Immature natural killer cell (primary cell): ENCODE data around the gene DYNLRB1. TPM values are rescaled to one million over a fixed set of nuclear protein-coding genes. Genes with fewer than 3 reads are reported as not detected.
"Not testable (repeated sequence)": the region's sequence is repeated elsewhere in the genome, so short reads cannot be mapped to it uniquely, and the experiment has no call there.

Source experiments
- DNase-seq, 3 donors: peaks; one replicate each; pipeline ENCODE4 v3.0.0; 2022; ENCODE audit warnings: mixed read lengths in 1 of 3
- H3K27ac Mint-ChIP-seq, 6 donors: one replicate each; pipeline ENCODE4 v1.8.0; 2020; ENCODE audit warnings: mixed read lengths in 6 of 6, mild to moderate bottlenecking in 5 of 6, inconsistent platforms in 4 of 6, moderate library complexity in 3 of 6
- H3K27me3 Mint-ChIP-seq, 3 donors: one replicate each; pipeline ENCODE4 v1.8.0; 2020 to 2021; ENCODE audit warnings: low read depth in 3 of 3, mild to moderate bottlenecking in 3 of 3, mixed read lengths in 3 of 3, moderate library complexity in 3 of 3, inconsistent platforms in 1 of 3
- H3K36me3 Mint-ChIP-seq, 3 donors: one replicate each; pipeline ENCODE4 v1.8.0; 2020; ENCODE audit warnings: mixed read lengths in 3 of 3, inconsistent platforms in 2 of 3, mild to moderate bottlenecking in 2 of 3
- H3K4me1 Mint-ChIP-seq, 2 donors: one replicate each; pipeline ENCODE4 v1.8.0; 2020; ENCODE audit warnings: inconsistent platforms in 2 of 2, mild to moderate bottlenecking in 2 of 2, mixed read lengths in 2 of 2, moderate library complexity in 1 of 2
- H3K4me3 Mint-ChIP-seq, 5 donors: one replicate each; pipeline ENCODE4 v1.8.0; 2020; ENCODE audit warnings: mild to moderate bottlenecking in 5 of 5, mixed read lengths in 5 of 5, inconsistent platforms in 3 of 5, moderate library complexity in 3 of 5
- H3K9me3 Mint-ChIP-seq, 6 donors: one replicate each; pipeline ENCODE4 v1.8.0; 2020; ENCODE audit warnings: mild to moderate bottlenecking in 6 of 6, mixed read lengths in 6 of 6, inconsistent platforms in 4 of 6, moderate library complexity in 3 of 6
- polyA plus RNA-seq, 3 donors: library from polyadenylated mRNA; unstranded; fragments of 300-500 nt; fragmentation: Illumina TruSeq; gene quantifications; one replicate each; pipeline ENCODE4 v1.2.3, GENCODE V29; 2021

Gene DYNLRB1
- polyA plus RNA-seq, 3 donors from 2014 or later, result 238 to 307 (median 242) TPM

DNA sequence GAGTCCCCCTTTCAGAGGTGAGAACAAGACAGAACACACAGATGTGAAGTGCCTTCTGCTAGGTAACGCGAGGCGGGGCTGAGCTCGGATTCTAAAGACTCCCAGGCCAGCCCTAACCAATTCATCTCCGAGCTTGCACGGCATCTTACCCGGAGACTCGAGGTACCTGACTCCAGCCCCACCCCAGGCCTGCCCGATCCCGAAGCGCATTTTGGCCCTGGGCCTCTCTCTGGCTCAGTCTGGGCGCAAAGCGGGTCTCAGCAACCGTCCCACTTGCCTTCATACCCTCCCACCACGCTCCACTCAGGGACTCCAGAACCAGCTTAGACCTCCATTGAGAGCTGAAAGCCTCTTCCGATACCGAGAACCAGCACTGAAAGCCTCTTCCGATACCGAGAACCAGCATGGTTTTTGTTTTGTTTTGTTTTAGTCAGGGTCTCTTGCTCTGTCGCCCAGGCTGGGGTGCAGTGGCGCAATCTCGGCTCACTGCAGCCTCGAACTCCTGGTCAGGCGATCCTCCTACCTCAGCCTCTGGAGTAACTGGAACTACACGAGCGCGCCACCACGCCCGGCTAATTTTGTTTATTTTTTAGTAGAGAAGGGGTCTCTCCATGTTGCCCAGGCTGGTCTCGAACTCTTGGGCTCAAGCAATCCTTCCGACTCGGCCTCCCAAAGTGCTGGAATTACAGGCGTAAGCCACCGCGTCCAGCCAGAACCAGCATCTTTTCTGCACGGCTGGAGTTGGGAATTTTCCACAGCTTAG is 557 bp upstream of the DYNLRB1 start:
- Mint-ChIP-seq H3K27me3 (peaks cover 9 to 24% (median 18%) of the 10 kb centered on the region in 3 donors), H3K4me1 (peaks cover 39 to 79% of the 10 kb centered on the region in 2 donors), H3K36me3 (peaks cover 0 to 2% (median 0%) of the 10 kb centered on the region in 3 donors), H3K9me3 (peaks cover 0 to 2% (median 0%) of the 10 kb centered on the region in 6 donors), H3K27ac (peak overlapping the region; percentile 93 to 99 (median 96)), H3K4me3 (peak overlapping the region; percentile 96 to 99 (median 98))
- peak; percentile 32 to 52 (median 39) for DNase-seq

DNA sequence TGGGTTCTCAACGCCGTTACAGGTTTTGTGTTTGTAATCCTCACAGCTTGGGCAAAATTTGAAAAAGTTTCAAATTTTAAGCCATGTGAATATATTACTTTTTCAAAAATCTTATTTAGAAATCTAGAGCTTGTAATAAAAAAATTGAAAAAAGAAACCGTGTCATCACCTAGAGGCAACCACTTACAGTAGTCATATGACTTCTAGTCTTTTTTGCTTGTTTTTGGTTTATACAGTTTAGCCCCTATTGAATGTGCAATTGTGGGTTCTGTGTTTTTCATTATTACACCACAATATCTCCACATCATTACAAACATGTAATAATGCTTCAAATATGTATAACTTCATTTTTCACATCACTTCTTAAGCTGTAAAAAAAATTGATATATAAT is 888 bp downstream of the DYNLRB1 start:
- Mint-ChIP-seq H3K9me3 (peaks cover 0 to 2% (median 0%) of the 10 kb centered on the region in 6 donors), H3K4me3 (peak overlapping the region; percentile 96 to 99 (median 98)), H3K4me1 (peaks cover 43 to 86% of the 10 kb centered on the region in 2 donors), H3K27ac (peak overlapping the region; percentile 93 to 99 (median 96)), H3K36me3 (peaks cover 2 to 5% (median 2%) of the 10 kb centered on the region in 3 donors), H3K27me3 (peaks cover 9 to 24% (median 18%) of the 10 kb centered on the region in 3 donors)
- DNase-seq, result peak in 2 of 3 donors; percentile 21 to 25

- DNase-seq, H3K9me3 Mint-ChIP-seq, H3K36me3 Mint-ChIP-seq: not testable (repeated sequence)
- Mint-ChIP-seq H3K27ac (peak overlapping the region in 1 of 6 donors; percentile 67), H3K4me1 (peaks cover 50 to 87% of the 10 kb centered on the region in 2 donors), H3K4me3 (peak overlapping the region in 2 of 5 donors; percentile 35 to 63), H3K27me3 (peaks cover 9 to 20% (median 19%) of the 10 kb centered on the region in 3 donors)
These were observed 2.6 kb downstream of the DYNLRB1 start for GRCh38 chr20:34518863-34519262.

DNA sequence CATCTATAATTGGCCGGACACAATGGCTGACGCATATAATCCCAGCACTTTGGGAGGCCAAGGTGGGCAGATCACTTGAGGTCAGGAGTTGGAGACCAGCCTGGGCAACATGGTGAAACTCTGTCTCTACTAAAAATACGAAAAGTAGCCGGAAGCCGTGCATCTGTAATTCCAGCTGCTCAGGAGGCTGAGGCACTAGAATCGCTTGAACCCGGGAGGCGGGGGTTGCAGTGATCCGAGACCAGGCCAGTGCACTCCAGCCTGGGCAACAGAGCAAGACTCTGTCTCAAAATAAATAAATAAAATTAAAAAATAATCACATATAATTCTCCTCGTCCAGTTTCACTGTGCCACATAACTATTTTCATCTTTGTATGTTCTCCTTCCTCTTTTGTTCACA is 3.6 kb downstream of the DYNLRB1 start:
- not testable (repeated sequence) for H3K36me3 Mint-ChIP-seq, H3K4me3 Mint-ChIP-seq, H3K9me3 Mint-ChIP-seq, DNase-seq, H3K27ac Mint-ChIP-seq
- Mint-ChIP-seq H3K27me3 (peaks cover 9 to 19% (median 18%) of the 10 kb centered on the region in 3 donors), H3K4me1 (peaks cover 52 to 85% of the 10 kb centered on the region in 2 donors)

- Mint-ChIP-seq H3K9me3 (no peaks in the 10 kb centered on the region), H3K27ac (peak overlapping the region; percentile 5 to 67 (median 30)), H3K4me1 (peaks cover 29 to 63% of the 10 kb centered on the region in 2 donors), H3K36me3 (peaks cover 10 to 19% (median 15%) of the 10 kb centered on the region in 3 donors), H3K27me3 (peaks cover 0 to 3% (median 0%) of the 10 kb centered on the region in 3 donors), H3K4me3 (peak overlapping the region in 1 of 5 donors; percentile 30)
- peak; percentile 21 to 39 (median 36) for DNase-seq
These were observed 7.0 kb downstream of the DYNLRB1 start for GRCh38 chr20:34522969-34523871.

DNA sequence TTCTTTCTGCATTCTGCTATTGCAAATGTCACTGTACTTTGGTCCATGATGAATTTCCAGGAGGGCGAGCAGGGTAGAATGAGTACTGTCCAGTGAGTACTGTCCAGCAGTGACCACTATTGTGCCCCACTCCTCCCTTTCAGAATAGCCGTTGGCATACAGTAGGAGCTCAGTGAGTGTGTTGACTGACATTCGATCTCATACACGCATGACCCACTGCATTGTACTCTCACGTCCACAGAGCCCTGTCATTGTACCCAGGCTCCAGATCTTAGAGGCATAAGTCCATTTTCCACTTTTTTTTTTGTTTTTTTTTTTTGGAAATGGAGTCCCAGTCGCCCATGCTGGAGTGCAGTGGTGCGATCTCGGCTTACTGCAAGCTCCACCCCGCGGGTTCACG is 8.2 kb downstream of the DYNLRB1 start:
- H3K4me1 Mint-ChIP-seq, result peaks cover 36 to 63% of the 10 kb centered on the region in 2 donors
- peaks cover 0 to 2% (median 0%) of the 10 kb centered on the region in 3 donors for H3K27me3 Mint-ChIP-seq
- H3K4me3 Mint-ChIP-seq, result no peak overlapping the region
- peak overlapping the region in 2 of 6 donors; percentile 29 to 52 for H3K27ac Mint-ChIP-seq
- DNase-seq, result no peak
- H3K9me3 Mint-ChIP-seq, result no peaks in the 10 kb centered on the region
- H3K36me3 Mint-ChIP-seq, result peaks cover 10 to 29% (median 15%) of the 10 kb centered on the region in 3 donors

- H3K4me3 Mint-ChIP-seq, result no peak overlapping the region
- H3K27me3 Mint-ChIP-seq, result peaks cover 0 to 2% (median 0%) of the 10 kb centered on the region in 3 donors
- H3K27ac Mint-ChIP-seq, result no peak overlapping the region
- peaks cover 10 to 32% (median 20%) of the 10 kb centered on the region in 3 donors for H3K36me3 Mint-ChIP-seq
- H3K9me3 Mint-ChIP-seq, result no peaks in the 10 kb centered on the region
- peaks cover 43 to 63% of the 10 kb centered on the region in 2 donors for H3K4me1 Mint-ChIP-seq
- DNase-seq, result no peak
These were observed 9.1 kb downstream of the DYNLRB1 start for GRCh38 chr20:34525342-34525708.

GRCh38 chr20:34525709-34526416 is 9.6 kb downstream of the DYNLRB1 start:
- peaks cover 0 to 2% (median 0%) of the 10 kb centered on the region in 3 donors for H3K27me3 Mint-ChIP-seq
- H3K4me3 Mint-ChIP-seq, result no peak overlapping the region

DNA sequence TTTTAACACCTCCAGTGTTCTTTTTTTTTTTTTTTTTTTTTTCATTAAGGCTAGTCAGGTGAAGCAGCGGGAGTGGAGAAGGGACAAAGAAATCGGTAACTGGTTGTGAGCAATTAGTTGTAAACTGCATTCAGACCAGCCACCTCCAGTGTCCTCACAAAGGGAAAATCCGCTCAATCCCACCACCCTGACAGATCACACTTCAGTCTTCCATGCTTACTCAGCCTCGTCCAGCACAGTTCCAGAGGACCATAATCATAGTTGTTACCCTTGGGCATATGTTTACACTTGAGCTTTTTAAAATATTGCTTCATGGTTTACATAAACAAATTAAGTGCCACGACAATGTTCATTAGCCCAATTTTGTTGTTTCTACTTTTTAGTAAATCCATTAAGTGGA is 10.2 kb downstream of the DYNLRB1 start:
- H3K27ac Mint-ChIP-seq, result no peak overlapping the region
- H3K36me3 Mint-ChIP-seq, result peaks cover 10 to 32% (median 20%) of the 10 kb centered on the region in 3 donors
- H3K27me3 Mint-ChIP-seq, result peaks cover 0 to 2% (median 0%) of the 10 kb centered on the region in 3 donors
- H3K4me3 Mint-ChIP-seq, result no peak overlapping the region
- peaks cover 52 to 71% of the 10 kb centered on the region in 2 donors for H3K4me1 Mint-ChIP-seq
- DNase-seq, result no peak
- no peaks in the 10 kb centered on the region for H3K9me3 Mint-ChIP-seq

More at GRCh38 chr20:34525709-34526416, 9.6 kb downstream of the DYNLRB1 start:
- DNase-seq, result no peak
- peaks cover 10 to 32% (median 20%) of the 10 kb centered on the region in 3 donors for H3K36me3 Mint-ChIP-seq
- no peaks in the 10 kb centered on the region for H3K9me3 Mint-ChIP-seq
- H3K4me1 Mint-ChIP-seq, result peaks cover 47 to 68% of the 10 kb centered on the region in 2 donors
- peak overlapping the region in 1 of 6 donors; percentile 26 for H3K27ac Mint-ChIP-seq

- no peak for DNase-seq
- Mint-ChIP-seq H3K27ac (no peak overlapping the region), H3K4me1 (peaks cover 52 to 70% of the 10 kb centered on the region in 2 donors), H3K4me3 (no peak overlapping the region), H3K27me3 (peaks cover 0 to 2% (median 0%) of the 10 kb centered on the region in 3 donors), H3K9me3 (no peaks in the 10 kb centered on the region), H3K36me3 (peaks cover 9 to 33% (median 19%) of the 10 kb centered on the region in 3 donors)
These were observed 10.8 kb downstream of the DYNLRB1 start for GRCh38 chr20:34527016-34527415.

- Mint-ChIP-seq H3K9me3 (no peaks in the 10 kb centered on the region), H3K27me3 (no peaks in the 10 kb centered on the region), H3K4me3 (peak overlapping the region in 2 of 5 donors; percentile 25 to 52), H3K4me1 (peaks cover 39 to 51% of the 10 kb centered on the region in 2 donors), H3K27ac (peak overlapping the region; percentile 46 to 87 (median 65)), H3K36me3 (peaks cover 7 to 31% (median 17%) of the 10 kb centered on the region in 3 donors)
- DNase-seq, result peak in 1 of 3 donors; percentile 15
These were observed 12.7 kb downstream of the DYNLRB1 start for GRCh38 chr20:34528921-34529297.

DNA sequence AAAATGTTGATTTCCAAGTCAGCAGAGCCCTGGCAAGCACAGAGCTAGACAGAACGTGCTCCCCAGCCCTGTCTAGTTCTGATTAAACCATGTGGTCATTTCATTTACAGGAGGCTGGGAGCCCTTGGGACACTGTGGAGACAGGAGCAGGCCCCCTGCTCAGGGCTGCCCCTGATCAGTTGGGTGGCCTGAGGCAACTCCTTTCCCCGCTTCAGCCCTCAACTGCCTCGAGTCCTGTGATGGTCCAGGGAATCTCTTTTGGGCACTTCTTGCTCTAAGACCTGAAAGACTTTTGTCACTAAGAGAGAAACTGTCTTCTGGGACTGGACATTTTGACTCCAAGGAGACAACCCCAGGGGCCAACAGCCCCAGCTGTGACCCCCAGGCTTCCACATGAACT is 13.5 kb downstream of the DYNLRB1 start:
- Mint-ChIP-seq H3K4me3 (peak overlapping the region; percentile 14 to 75 (median 30)), H3K4me1 (peaks cover 34 to 46% of the 10 kb centered on the region in 2 donors), H3K27ac (peak overlapping the region; percentile 54 to 89 (median 72)), H3K27me3 (peaks cover 0 to 1% (median 0%) of the 10 kb centered on the region in 3 donors), H3K36me3 (peaks cover 7 to 37% (median 17%) of the 10 kb centered on the region in 3 donors), H3K9me3 (no peaks in the 10 kb centered on the region)
- DNase-seq, result no peak

DNA sequence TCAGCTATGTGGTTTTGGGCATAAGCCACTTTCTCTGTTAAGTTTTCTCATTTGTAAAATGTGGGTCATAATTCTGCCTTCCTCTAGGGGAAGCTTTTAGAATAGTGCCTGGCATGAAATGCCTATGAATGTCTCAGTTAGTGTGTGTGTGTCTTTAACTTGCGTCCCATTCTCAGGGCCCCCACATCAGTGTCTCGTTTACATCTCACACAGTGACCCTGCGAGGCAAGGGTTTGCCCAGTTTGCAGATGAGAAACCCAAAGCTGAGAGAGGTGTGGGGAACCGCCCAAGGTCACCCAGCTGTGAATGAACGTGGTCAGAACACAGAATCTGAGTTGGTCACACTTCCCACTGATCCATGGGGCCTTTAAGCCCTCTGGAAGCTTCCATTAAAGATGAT is 14.1 kb downstream of the DYNLRB1 start:
- peak overlapping the region; percentile 14 to 75 (median 48) for H3K4me3 Mint-ChIP-seq
- H3K36me3 Mint-ChIP-seq, result peaks cover 7 to 38% (median 17%) of the 10 kb centered on the region in 3 donors
- peaks cover 0 to 1% (median 0%) of the 10 kb centered on the region in 3 donors for H3K27me3 Mint-ChIP-seq
- DNase-seq, result peak; percentile 32 to 40 (median 38)
- H3K27ac Mint-ChIP-seq, result peak overlapping the region; percentile 54 to 89 (median 72)
- no peaks in the 10 kb centered on the region for H3K9me3 Mint-ChIP-seq
- H3K4me1 Mint-ChIP-seq, result peaks cover 34 to 46% of the 10 kb centered on the region in 2 donors
